GM19324 (cell line): ENCODE results near the gene CYP39A1.

Experiments used
- ATAC-seq: cut with Tn5 transposase; IDR thresholded peaks from one replicate; pipeline ENCODE4 v1.9.1; 2021; ENCODE audit warnings: mild to moderate bottlenecking, moderate library complexity; ENCODE audit not compliant: unreplicated experiment, low FRiP score

CYP39A1 gene

DNA sequence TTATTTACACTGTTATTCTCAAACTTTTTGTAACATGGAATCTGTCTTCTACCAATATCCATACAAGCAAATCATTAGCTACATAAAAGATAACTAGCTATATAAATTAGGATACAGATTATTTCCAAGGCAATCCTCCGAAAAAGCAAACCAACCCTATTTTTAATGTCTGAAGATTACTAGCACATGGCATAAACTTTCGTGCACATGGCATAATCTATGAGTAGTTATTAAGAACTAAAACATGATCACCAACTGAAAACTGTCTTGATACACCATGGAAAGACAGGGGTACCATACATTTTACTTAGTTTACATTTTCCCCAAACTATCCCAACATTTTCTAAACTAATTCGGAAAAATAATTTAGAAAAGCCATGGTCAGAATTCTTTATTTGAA lies 54.4 kb downstream of the CYP39A1 start:
- no peak for ATAC-seq

DNA sequence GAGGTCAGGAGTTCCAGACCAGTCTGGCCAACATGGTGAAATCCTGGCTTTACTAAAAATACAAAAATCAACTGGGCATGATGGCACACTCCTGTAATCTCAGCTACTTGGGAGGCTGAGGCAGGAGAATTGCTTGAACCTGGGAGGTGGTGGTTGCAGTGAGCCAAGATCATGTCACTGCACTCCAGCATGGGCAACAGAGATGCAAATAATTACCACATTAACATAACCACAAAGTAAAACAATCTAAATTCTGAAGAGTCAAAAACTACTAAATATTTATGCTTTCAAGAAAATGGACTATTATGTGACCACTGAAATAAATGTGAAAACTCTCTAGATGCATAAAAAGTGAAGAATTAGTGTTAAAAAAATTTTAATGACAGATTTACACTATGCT lies 59.9 kb downstream of the CYP39A1 start:
- no peak for ATAC-seq

DNA sequence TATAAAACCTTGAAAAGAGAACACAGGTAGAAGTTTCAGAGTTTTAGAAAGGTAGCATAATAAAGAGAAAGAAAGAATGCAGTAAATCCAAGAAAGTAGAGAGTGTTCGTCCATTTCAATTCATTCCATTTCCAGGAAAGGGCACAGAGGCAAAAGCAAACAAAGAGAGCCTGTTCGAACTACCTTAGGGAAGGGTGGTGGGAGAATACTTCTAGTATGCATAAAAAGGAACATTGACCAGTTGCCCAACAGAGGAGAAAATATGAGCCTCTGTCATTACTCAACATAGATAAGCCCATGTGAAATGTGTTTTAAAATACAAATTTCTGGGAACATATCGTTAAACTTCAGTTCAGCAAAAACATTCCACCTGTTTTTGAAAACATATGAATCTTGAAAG lies 60.6 kb downstream of the CYP39A1 start:
- no peak for ATAC-seq

DNA sequence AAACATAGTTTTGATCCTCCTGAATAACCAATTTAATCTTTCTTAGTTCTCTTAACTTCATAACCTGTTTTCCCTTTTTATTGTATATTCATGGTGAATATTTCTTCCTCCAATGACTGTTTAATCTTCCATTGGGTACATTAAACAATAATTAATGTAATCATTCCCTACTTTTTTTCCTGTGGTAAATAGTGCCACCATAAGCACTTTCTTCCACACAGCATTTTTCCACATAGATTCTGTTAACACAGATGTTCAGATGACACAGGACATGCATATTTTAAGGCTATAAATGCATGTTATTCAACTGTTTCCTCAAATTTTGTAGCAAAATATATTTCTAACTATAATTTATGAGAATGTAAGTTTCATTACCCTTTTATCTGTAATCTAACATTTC lies 61.9 kb downstream of the CYP39A1 start:
- no peak for ATAC-seq

DNA sequence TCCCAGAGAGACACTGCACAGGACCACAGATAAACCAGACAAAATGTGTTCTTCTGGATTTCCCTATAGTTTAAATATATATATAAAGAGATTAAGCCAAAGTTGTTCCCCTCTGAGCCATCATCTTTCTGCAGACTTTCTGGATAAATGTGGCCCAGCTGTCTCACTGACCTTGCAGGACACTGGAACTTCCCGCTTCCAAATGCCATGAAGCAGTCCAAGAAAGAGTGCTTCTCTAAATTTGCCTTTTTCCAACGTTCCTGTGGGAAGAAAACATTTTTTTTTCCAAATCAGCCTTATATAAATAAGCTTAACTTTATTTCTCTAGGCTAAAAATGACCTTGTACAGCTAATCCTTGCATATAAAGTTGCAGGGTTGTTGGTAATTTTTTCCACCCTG lies 65.7 kb downstream of the CYP39A1 start:
- ATAC-seq, result no peak

DNA sequence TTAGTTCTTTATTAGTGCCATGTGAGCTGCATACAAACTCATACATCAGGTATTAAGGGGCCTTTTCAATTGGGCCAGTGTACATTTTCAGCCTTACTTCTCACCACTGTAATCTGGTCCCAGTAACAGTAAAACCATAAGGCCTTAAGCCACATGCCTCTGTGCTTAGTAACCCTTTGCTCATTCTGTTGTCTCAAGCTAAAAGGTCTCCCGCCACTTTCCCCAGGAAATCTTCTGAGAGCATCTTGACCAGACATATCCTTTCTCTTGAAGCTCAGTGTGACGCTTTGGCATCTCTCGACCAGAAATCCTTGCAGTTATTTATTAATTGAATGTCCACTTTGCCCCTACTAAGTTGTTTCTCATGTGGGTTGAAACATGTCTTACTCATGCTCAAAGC lies 68.0 kb downstream of the CYP39A1 start:
- no peak for ATAC-seq

DNA sequence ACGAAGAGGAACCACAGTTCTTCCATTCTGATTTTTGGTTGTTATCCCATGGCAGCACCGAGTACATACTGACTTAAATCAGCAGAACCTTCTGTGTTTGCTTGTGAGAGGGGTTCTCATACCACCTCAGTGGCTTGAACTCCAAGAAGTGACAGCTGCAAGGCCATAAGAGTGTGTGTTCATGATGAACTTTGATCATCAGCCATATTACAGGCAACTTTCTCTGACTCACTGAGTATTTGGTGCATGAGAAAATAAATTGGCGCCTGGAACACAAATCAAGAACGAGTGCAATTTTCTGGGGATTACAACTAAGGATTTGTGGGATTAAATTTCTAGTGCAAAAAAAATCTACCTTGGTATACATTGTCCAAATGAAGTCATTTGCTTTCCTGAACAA lies 68.9 kb downstream of the CYP39A1 start:
- ATAC-seq, result no peak

DNA sequence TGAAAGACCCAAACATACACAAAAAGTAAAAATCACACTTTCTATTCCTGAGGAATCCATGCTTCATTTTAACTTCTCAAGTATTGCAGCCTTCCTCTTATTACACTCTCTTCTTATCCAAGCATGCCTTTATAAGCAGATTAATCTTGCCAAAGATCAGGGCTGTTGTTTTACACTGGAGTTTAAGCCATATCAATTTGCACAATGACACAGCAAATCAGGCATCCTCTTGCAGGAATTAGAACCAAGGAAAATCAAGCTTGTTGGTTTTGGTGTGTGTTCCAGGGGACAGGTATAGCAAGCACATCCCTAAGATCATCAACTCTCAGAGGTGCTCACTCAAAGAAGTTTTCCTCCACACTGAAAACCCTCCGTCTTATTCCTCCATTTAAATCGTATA lies 69.5 kb downstream of the CYP39A1 start:
- no peak for ATAC-seq

DNA sequence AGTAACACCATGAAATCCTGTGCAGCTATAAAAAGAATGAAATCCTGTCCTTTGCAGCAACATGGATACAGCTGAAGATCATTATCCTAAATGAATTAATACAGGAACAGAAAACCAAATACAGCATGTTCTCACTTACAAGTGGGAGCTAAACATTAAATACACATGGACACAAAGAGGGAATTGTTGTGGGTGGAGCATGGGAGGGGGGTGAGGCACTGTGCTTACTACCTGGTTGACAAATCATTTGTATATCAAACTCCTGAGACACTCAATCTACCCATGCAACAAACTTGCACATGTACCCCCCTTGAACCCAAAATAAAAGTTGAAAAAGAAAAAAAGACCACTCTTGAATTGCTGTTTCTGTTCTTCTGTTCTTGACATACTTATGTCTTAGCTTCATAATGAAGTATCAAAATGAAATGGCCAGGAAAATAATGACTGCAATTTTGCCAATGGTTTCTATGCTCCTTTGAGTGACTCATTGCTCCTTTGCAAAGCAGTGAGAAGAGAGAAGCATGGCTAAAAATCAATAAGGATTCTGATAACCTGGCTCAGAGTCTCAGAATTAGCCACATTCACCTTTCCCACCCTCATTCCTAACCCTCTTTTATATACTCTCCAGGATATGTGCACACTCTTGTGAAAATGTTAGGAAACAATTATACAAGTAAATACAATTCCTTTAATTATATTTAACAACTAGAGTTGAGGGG lies 71.0 kb downstream of the CYP39A1 start:
- ATAC-seq, result no peak

DNA sequence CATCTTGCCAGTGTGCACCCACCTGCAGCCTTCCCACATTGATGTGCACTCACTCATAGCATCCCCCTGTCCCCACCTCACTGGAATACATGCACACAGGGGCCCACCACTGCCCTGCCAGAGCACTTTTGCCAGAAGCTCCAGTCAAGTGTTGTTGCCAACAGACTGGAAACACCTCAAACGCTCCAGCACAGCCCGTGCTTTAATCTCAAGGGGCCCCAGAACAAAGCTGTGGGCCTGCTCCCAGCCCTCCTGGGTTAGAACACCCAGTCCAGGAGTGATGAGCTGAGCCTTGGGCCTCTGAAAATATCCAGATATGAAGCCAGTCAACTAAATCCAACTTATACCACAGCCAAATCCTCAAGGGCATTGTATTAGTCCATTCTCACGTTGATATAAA lies 77.1 kb downstream of the CYP39A1 start:
- ATAC-seq, result no peak

DNA sequence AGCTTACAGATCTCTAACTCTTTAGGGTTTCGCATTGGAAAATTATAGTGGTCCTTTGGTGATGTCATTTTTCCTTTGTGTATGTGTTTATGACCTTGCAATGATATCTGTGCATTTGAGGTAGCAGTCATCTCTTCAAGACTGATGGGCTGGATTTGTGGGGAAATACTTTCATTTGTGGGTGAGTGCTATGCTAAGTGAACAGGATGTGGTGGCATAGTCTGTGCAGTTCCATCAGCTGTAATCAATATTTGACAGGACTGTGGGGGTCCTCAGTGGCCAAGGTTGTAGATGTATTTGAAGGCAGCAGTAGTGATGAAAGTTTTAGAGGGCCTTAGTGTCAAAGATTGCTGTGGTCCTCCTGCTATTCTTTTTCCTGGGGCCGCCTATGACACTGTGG lies 79.5 kb downstream of the CYP39A1 start:
- no peak for ATAC-seq

DNA sequence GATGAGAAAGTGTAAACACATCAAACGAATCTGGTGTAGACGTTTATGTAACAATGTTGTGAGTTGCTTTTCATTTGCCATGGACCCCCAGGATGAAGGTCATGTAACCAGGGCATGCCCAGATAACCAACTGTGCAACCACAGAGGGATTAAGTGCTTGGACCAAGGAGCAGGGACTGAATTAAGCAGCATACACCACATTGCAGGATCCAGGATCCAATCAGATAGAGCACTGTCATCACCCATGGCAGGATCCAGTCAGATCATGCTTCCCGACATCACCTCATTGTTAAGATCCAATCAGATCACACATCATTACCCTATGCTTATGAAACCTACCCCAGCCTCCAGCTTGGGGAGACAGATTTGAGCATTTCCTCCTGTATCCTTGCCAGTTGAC lies 87.1 kb downstream of the CYP39A1 start:
- no peak for ATAC-seq

DNA sequence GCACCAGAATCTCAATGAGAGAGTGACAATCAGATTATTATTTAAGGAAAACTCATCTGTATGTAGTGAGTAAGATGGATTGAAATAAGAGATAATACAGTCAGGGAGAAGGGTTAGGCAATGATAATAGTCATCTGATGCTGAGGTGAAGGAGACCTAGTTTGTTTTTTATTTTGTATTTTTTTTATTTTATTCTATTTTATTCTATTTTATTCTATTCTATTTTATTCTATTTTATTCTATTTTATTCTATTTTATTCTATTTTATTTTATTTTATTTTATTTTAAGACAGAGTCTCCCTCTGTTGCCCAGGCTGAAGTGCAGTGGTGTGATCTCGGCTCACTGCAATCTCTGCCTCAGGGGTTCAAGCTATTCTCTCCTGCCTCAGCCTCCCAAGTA lies 88.7 kb downstream of the CYP39A1 start:
- no peak for ATAC-seq

DNA sequence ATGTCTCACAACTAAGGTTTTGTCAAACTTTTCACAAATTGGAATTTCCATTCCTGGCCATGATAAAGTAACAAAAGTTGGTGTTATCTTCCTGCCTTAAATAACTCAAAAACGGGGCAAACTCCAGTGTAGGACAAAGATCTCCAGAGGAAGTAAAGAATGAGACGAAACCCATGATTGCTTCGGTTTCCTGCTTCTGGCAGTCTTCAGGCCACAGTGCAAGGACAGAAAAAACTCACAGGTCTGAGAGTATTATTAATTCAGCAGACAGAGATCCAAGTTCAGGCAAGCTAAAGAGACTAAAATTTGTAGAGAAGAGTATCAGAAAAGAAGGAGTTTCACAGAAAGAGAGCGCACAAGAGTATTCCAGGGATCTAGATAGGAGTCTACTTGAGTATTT lies 96.6 kb downstream of the CYP39A1 start:
- no peak for ATAC-seq

DNA sequence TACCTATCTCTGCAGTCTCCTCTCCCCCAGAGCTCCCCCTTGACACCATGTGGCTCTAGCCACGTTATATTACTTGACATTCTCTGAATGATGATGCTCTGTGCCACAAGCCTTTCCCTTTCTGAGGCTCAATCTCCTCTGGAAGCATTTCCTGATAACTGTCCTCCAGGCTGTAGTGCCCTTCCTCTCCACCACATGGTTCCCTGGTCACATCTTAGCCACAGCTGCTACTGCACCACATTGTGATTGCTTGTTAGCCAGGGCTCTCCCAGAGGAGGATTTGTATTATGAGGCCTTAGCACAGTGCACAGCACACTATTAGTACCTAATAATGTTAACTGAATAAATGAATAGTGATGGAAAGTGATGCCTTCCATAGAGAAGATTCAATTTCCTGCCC lies 97.5 kb downstream of the CYP39A1 start:
- ATAC-seq, result no peak

DNA sequence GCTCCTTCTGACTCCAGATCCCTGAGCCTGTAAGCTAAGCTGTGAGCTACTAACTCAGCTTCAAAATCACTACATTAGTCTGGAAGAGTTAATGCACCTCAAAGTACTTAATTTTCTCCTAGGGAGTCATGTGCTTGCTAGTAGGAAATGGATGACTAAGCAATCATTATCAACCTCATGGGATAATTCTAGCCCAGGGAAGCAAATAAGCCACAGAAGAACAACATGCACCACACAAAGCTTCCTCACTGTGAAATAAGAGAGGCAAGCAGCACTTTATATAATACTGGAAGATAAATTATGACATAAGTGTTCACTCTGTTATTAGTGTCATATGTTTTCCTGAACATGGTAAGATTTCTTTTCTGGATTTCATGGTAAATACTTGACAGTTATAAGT lies 103.5 kb downstream of the CYP39A1 start:
- no peak for ATAC-seq

DNA sequence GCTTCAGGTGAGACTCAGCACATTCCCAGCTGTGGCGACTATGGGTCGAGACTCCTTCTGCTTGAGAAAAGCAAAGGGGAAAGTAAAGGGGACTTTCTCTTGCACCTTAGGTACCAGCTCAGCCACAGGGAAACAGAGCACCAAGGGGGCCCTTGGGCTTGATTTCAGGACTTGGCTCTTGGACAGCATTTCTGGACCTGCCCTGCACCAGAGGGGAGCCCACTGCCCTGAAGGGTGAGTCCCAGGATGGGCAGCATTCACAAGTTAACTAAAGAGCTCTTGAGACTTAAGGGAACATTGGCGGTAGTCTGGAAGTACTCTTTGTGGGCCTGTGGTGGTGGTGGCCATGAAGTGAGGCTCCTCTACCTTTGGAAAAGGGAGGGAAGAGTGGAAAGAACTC lies 111.1 kb downstream of the CYP39A1 start:
- ATAC-seq, result no peak

DNA sequence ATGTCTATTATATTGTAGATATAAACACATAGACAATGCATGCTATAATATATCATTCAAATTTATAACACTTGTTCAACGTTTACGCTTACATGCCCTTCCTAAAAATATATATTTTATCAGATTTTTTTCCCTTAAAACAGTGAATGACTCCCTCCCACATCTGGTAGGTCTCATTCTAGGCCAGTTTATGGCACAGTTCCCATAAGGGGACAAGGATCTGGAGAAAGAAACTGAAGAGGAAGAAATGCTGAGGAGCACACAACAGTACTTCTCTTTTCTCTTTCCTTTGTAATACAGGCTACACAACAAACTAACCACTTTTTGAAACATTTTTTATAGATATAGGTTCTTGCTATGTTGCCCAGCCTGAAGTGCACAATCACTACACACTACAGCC lies 112.8 kb downstream of the CYP39A1 start:
- no peak for ATAC-seq

DNA sequence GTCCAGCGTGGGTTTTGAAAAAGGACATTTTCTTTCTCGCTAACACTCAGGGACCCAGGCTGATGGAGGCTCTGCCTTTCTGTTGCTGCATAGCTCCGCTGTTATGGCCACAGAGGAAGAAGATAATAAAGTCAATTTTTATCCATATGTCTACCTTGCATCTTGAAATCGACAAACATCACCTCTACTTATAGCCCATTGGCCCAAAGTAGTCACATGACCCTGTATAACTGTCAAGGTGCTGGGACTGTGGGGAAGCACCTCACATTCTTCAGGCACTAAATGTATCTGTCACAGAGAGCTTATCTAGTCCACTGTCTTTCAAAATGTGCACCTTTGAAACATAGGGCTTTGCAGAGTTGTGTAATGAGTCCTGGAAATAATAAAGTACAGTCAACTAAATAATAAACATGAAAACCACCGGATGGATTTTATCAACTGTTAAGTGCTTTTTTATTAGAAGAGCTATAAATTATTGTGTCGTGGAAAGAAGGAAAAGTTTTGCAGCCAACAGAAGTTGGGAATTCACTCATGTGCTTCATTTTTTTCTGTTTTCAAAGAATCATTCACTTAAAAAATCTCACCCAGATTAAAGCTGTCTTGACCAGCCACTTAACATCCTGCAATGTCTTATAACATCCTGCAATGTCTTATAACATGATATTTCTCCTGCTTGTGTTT lies 113.7 kb downstream of the CYP39A1 start:
- no peak for ATAC-seq

DNA sequence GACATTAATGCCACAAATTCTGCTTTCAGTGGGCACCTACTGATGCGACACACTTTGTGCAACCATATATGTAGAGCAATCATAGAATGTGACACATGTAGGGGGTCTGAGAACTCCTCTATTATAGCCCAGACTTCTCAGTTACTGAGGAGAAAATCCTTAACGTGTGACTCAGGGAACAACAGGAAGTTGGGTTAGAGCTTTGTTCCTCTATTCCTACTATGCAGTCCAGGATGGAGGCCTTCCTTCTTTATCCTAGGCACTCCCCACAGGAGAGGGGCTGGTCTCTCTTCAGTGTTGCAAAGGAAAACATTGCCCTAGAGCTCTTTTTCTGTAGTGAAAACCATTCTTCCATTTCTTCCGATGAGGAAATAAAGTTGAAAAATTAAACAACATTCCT lies 121.7 kb downstream of the CYP39A1 start:
- ATAC-seq, result no peak

DNA sequence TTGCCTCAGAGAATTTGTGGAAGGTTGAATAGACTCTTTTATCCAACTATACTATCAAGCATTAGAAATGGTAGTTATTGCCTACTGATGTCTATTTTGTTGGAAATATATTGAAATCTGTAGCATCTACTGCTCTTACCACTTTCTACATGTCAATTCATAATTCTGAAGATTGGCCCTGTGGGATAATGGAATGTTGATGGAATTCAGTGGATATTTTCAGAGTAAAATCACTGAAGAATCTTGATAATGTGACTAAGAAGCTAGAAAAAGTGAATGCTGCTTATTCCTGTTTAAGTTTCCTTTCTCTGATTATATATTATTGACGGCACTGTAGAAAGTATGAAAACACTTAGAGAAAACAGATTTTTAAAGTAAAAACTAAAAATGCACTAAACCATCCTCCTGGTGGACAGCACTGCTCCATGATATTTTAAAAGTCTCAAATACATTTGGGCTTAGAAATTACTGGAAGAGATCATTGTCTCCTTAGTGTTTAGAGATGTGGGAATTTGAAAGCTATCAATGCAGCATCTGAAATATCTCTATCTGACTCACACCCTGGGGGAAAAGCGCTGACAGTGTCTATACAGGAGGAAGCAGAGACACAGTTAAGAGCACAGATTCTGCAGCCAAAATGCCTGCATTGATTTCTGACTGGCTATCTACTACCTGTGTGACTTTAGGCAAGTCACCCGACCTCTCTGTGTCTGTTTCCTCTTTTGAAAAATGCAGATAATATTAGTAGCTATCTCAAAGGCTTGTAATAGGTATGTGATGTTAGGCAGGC lies 123.5 kb downstream of the CYP39A1 start:
- ATAC-seq, result no peak

DNA sequence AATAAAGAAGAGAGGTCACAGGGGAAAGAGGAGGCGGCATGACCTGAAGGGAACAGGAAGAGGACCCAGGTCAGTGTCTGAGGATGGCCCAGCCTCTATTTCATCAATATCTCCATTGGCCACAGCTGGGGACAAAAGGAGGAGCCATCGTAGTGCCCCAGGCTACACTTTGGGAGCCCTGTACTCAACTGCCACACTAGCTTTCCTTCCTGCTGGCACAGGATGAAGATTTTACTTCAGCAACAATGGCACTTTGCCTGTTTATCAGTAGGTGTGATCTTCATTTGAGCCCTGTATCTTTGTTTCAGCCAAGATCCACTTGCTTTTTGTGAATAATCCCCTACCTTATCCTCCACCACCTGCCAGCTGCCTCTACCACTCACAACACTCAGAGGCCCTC lies 126.0 kb downstream of the CYP39A1 start:
- no peak for ATAC-seq
